ENCODE data around the gene TMEM256.

TMEM256 gene

DNA sequence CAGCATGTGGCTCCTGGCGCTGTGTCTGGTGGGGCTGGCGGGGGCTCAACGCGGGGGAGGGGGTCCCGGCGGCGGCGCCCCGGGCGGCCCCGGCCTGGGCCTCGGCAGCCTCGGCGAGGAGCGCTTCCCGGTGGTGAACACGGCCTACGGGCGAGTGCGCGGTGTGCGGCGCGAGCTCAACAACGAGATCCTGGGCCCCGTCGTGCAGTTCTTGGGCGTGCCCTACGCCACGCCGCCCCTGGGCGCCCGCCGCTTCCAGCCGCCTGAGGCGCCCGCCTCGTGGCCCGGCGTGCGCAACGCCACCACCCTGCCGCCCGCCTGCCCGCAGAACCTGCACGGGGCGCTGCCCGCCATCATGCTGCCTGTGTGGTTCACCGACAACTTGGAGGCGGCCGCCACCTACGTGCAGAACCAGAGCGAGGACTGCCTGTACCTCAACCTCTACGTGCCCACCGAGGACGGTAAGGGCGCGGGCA is 4.4 kb upstream of the TMEM256 start:
- DNase-seq (ENCODE audit: low read depth in 2 of 2): no peak

DNA sequence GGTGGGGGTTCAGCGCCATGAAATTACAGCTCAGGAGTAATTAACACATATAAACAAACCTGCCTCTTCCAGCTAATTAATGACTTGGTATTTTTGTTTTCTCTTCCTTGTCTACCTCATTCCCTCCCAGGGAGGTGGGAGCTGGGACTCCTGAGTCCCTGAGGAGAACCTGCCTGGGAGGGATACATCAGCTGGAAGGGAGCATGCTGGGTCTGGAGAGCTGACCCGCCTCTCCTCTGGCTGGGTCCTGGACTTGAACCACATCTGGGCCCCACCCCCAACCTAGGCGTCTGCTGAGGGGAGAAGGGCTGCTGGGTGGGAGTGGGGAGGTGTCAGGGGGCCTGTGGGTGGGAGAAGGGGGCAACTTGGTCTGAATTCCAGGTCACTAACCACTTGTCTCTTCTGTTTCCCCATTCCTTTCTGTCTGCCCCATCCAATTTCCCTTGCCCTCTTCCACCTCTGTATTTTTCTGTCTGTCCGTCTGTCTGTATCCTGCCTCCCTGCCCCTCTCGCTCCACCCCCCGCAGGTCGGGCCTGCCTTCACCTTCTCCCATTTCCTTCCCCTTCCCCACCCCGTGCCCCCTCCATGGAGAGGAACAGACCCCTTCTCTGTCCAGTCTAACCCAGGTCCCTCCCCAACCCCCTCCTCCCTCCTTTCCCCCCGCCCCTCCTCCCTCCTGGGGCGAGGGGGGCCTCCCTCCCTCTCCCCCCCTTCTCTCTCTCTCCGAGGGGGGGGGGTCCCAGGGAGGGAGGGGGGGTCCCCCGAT is 3.8 kb upstream of the TMEM256 start, which contains the start of gene NLGN2:
Gene NLGN2, plus strand, starts transcription at position 361 of the 767 bp plus-strand sequence. CDS start 411 bp downstream, outside the sequence.
- DNase-seq (ENCODE audit: low read depth in 2 of 2): no peak

DNA sequence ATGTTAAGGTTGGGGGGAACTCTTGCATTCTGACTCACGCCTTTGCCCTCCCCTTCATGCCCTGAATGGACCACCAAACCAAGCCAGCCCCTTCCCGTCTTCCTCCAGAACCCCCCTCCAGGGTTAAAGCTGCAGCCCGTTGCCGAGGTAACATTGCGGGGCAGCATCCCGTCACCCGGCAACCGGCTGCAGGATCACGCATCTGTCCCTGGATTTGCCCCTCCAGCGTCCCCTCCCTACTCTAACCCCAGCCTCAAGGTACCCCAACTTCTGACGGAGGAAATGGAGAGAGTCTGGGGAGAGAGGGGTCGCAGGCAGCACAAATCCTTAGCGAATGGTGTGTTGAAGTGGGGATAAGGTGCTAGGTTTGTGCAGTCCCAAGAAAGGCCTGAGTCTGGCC is 3.2 kb upstream of the TMEM256 start:
- DNase-seq (ENCODE audit: low read depth in 2 of 2): no peak

DNA sequence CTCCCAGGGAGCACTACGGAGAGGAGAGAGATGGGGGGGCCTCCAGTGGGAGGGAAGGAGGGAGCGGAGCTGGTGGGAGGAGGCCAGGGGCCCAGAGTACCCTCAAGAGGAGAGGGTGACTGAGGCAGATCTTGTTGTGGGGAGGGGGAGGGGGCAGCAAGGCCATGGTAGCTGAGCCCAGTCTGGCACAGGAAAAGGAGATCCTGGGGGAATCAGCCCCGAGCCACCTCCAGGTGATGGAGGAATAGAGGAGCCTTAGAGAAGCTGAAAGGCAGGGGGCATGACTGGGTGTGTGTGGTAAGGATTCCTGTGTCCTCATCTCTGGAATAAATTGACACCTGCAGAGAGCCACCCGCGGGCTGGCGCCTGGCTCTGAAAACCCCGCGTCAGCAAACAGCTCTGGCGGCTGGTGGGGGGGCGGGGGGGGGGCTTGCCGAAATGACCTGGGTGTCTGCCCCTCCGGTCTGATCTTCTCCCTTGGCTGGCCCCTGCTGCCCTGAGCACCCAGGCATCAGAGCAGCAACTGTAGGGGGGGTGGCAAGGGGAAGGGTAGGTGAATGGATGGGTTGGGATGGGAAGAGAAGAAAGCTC is 2.4 kb upstream of the TMEM256 start:
- no peak for DNase-seq (ENCODE audit: low read depth in 2 of 2)

DNA sequence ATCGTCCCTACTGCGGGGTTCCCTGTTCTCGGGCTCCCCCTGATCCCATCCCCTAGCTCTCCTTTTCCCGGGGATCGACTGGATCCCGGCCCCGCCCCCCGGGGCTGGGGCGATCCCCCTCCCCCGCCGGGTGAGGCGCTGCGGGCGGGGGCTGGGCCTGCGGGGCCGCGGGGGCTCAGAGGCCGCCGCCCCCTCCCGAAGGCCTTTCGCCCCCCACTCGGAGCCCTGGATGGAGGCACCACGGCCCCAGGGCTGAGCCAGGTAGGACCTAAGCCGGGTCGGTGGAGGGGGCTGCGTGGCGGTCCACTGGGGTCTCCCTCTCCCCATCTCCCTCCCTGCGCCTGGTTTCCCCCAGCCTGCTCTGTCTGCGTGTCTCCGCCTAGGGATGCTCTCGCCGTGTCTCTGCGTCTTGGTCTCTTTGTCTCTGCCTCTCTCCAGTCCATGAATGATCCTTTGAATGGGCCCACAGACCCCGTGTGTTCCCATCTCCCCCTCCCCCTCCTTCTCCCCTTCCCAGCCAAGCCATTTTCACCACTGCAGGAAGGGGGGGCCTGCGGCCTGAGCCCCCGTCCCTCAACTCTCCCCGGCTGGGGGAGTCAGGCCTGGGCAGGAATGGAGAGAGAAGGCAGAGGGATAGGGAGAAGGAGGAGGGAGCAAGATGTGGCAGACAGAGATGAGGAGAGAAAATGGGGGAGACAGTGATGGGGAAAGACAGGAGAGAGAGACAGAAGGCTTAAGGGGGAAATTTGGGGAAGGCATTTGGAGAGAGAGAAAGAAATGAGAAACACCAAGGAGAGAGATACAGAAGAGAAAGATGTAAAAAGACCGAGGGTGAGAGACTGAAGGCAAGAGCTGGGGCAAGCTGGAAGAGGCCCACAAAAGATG is 1.7 kb upstream of the TMEM256 start:
- no peak for DNase-seq (ENCODE audit: low read depth in 2 of 2)

DNA sequence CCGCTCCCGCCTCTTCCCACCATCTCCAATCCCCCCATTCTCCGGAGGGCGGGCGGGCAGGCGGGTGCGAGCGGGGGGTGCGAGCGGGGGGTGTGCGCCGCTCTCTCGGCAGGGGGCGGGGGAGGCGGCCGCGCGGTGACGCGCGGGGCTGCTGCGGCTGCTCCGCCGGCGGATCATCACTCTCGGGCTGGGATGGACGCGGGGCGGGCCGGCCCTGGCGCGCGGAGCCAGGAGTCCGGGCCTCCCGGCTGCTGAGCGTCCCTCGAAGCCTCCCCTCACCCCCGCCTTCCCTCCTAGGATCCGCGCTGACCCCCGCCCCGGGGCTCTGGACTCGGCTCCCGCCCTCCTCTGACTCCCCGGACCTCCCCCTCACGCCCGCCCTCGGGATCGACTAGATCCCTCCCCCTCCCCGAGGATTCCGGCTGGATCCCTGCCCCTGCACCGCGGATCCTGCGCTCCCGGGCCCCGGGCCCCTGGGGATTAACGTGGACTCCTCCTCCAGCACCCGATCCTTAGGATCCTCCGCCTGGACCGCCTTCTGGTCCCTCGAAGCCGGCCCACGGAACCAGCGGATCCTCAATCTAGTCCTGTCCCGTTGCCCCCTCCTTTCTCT is 946 bp upstream of the TMEM256 start:
- no peak for DNase-seq (ENCODE audit: low read depth in 2 of 2)

DNA sequence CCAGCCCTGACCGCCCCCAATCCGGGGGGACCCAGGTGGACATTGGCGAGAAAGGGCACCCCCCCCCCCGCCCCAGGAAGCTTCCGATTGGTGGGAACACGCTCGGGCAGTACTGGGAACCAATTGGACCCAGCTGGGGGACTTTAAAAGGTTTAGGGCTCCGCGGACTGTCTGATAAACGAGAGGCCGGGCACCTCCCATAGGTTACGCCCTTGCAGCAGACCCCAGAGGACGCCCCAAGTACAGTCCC is 245 bp downstream of the TMEM256 start:
- DNase-seq (ENCODE audit: low read depth in 2 of 2): no peak

DNA sequence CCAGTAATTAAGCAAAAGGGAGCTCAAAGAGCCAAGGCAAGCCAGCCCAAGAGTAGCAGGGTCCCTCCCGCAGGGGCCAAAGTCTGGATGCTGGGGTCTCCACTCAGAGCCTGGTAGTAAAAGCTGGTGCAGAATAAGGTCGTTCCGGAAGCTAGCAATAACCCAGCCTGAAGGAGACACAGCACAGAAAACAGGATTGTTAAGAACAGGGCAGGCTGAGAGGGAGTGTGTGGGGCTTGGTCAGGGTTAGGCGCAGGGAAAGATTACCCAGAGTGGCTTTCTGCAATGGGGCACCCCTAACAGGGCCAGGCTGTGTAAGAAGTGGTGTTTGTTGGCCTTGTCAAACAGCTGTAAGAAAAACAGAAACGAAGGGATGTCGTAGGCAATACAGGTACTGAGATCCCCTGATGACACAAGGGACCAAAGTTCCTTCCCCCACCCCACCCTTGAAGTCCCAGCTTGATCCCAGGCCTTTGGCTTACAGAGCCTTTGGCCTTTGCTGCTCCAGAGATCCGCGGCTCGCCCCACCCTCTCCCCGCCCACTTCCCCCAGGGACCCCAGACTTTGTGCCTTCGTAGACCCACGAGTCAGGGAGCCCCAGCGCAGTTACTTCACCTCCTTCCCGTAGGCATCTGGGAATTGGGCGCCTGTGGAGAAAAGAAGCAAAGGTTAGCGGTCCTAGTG is 712 bp downstream of the TMEM256 start:
- DNase-seq (ENCODE audit: low read depth in 2 of 2): no peak

DNA sequence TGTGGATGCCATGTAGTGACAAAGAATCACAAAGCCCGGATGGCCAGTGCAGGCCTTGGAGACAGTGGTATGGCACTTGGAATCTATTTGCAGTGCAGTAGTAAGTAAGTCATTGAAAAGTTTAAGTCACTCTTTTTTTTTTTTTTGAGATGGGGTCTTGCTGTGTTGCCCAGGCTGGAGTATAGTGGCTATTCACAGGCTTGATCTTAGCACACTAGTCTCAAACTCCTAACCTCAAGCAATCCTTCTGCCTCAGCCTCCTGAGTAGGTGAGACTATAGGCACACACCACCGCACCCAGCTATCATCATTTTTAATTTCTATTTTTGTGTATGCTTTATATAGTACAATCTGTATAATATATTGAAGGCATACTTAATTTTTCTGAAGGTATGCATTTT is 5.3 kb downstream of the TMEM256 start:
- DNase-seq (ENCODE audit: low read depth in 2 of 2): no peak

DNA sequence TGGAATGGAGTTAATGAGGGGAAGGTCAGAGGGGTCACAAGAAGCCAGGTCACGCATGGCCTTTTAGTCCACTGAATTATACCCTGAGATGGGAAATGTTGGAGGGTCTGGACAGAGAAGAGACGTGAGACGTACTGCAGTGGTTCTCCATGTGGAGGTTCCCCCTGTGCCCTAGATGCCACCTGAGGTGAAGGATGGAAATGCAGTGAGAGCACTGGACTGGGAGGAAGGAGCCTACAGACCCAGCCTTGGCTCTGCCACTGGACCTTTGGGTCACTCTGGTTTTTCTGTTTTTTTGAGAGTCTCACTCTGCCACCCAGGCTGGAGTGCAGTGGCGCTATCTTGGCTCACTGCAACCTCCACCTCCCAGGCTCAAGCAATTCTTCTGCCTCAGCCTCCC is 7.8 kb downstream of the TMEM256 start:
- no peak for DNase-seq (ENCODE audit: low read depth in 2 of 2)

DNA sequence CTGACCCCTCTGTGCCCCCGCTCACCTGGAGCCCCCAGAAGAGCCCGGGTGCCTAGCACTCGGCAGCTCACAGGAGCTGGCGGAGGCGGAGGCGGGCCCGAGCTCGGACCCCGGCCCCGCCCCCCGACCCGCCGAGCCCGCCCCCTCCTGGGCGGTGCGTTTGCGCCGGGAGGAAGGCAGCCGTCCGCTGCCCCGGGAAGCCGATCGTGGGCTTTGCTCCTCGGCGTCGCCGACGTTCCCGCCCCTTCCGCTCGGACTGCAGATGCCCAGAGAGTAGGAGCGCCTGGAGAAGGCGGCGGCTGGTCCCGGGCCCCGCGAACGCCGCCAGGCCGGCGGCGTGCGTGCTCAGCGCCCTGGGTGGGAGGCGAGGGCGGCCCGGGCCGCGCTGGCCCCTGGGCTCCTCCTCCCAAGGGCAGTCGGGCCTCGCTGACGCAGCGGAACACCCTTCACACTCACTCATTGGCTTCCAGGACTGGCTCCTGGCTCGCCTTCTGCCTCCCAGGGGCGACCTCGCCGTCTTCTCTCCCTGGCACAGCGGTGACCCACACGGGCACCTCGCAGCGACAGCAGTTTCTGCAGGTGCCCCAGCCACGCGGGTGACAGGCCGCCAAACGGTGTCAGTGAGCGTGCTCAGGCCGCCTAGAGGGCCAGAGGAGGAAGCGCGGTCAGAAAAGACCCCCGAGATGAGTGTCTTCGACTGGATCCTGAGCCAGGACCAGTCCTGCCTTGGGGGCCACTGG is 9.3 kb downstream of the TMEM256 start, which contains the start of gene PLSCR3:
Gene PLSCR3, minus strand, starts transcription at position 74 of the 740 bp plus-strand sequence. CDS start 415 bp downstream, outside the sequence.
- peak; percentile 40 to 52 for DNase-seq (ENCODE audit: low read depth in 2 of 2)

DNA sequence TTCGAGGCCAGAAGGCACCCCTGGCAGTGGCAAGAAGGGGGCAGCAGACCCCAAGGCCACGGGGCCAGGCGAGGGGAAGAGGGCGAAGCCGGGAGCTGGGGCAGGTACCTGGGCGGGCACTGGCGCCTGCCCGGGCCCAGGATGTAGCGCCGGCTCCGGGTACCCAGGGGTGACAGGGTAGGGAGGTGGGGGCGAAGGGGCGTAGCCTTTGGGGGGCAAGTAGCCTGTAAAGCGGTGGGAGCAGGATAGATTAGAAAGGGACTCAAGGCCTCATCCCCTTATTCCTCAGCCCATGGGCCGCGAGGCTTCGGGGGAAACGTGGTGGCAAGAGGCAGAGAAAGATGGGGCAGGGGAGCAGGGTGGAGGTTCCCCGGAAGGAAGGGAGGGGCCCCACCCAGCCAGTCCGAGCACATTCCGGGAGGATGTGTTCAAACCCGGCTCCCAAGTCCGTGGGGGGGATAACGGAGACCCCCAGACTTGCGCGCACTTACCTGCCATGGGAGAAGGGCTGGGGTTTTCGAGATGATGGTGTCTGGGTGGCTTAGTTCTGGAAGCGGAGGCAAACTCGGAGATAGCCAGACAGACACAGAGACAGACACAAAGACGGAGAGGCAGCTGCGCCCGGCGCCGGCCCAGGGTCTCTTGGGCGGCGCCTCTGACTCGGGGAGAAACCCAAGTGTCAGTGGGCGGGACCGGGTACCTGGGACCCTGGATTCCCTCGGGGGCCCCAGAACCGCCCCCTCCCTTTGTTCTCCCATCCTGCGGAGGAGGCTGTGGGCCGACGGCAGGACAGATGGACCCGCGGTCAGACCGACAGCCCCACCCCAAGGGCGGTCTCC is 10.1 kb downstream of the TMEM256 start:
- DNase-seq (ENCODE audit: low read depth in 2 of 2): no peak

DNA sequence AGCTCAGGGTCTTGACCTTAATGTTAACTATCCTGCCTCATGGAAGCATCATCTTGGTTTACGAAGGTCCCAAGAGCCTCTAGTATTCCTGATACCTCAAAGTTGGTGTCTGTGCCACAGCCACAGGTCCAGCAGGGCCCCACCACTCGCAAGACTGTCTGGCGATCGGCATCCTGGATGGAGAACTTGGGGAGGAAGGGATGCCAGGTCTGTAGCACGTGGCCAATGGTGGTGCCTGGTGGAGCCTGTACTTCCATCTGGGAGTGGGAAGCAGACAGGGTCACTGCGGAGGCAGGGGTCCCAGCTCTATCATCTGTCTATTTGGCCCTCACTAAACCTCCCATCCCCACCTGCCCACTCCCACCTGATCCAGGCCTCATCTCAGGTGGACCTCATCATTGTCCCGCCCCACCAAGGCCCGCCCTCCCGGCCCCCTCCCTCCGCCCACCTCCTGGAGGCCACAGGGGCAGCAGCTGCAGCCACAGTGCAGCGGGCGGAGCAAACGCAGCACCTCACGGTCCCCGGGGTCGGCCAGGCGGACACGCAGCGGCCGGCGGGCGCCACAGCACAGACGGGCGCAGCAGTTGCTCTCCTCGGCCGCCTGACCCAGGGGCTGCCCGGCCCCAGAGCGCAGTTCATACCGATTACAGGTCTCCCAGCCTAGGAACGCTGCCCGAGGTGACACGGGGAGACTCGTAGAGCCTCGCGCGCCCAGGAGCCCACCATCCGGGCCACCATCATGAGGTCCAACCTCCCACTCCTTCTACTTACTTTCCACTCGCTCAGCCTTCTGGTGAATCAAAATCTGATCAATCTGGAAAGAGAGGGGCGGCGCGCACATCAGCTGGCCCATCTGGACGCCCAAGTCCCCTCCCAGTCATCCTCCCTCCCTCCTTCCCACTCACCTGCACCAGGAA is 10.9 kb downstream of the TMEM256 start:
- DNase-seq (ENCODE audit: low read depth in 2 of 2): no peak

DNA sequence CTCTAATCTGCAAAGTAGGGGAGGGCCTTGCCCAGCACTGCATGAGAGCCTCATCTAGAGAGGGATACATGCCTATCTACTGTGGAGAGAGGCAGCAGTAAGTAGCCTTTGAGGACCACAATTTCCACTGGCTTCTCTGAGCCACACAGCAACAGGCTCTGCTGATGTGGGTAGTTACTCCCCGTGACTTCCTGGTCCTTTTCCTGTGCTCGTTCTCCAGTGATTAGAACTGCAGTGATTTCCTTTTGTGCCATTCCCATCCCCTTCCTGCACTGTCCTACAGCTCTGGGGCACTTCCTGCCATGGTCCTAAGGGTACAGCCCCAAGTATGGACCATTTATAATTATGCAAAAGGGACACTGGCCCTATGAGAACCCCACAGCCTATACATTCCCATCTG is 12.6 kb downstream of the TMEM256 start:
- no peak for DNase-seq (ENCODE audit: low read depth in 2 of 2)

DNA sequence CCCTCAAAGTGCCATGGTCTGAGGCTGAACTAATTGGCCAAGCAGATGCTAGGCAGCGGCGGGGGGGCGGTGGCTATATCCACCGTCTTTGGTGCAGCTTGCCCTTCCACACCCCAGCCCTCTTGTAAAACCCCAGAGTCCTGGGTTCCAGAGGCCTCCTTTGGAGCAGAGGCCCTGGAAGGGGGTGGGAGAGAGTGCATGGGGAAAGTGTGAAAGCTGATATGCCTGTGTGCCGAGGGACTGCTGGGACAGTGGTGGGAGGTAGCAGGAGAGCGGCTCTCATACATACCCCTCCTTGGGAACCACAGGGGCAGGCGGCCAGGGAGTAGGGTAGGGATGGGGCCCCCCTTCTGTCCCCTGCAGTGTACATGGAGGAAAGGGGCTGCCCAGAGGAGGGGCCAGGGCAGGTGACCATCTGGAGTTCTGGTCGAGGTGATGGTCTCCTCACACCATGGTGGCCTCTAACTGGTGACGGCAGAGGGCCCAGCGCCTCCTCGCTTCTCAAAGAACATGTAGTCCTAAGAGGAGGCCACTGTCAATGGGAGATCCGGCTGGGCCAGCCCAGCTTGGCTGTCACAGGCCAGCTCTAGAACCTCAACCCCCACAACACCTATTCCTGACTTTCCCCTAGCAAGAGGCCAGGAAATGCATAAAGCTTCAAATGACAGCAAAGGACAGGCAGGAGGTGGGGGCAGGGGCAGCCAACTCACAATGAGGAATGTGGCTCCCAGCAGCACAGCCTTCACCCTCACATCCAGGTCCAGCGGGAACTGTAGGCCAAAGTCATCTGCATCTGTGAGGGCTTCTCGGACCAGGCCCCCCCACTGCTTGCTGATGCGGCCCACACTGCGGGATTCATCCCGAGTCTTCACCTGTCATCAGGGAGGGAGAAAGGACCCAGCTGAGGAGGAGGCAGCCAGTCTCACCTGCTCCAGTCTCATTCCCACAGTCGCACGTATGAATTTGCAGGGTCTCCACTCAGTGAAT is 13.7 kb downstream of the TMEM256 start:
- DNase-seq (ENCODE audit: low read depth in 2 of 2): no peak

DNA sequence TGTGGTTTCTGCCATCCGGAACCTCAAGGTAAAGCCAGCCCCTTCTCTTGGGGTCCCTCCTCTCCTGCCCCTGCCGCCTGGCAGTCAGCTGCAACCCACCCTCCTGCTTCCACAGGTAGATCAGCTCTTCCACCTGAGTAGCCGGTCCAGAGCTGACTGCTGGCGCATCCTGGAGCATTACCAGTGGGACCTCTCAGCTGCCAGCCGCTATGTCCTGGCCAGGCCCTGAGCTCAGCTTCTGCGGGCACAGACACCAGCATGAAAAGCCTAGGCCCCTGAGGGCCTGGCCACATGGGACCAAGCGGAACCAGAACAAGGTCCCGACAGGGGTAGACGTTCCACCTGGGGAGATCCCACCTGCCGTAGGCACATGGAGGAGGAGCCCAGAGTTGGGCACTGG is 15.0 kb downstream of the TMEM256 start:
- no peak for DNase-seq (ENCODE audit: low read depth in 2 of 2)

DNA sequence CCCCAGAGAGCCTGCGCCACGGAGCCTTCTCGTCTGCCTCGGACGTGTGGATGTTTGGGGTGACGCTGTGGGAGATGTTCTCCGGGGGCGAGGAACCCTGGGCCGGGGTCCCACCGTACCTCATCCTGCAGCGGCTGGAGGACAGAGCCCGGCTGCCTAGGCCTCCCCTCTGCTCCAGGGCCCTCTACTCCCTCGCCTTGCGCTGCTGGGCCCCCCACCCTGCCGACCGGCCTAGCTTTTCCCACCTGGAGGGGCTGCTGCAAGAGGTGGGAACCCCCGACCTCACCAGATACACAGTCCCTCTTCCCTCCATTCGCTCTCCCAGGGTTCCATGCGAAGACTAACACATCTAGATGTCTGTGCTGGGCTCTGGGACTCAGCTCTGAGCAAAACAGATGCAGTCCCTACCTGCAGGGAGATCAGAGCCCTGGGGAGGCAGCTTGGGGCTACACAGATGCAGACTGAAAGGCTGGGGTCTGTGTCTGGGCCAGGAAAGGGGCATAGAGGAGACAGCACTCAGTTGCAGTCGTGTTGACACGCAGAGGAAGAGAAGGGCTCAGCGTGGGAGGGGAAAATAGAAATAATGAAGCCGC is 19.3 kb downstream of the TMEM256 start:
- no peak for DNase-seq (ENCODE audit: low read depth in 2 of 2)

All from fibroblast of skin of left biceps (primary cell).